Measurements from ENCODE around the gene KIF9. TPM values are rescaled to one million over a fixed set of nuclear protein-coding genes. Genes with fewer than 3 reads are reported as not detected.

The KIF9 gene
- total RNA-seq, 1 donor from 2014 or later, result 4.3 TPM

- Mint-ChIP-seq H3K36me3 (ENCODE audit: low read depth) (no peaks in the 10 kb centered on the region), H3K27me3 (ENCODE audit: low read depth) (no peaks in the 10 kb centered on the region), H3K9me3 (ENCODE audit: low read depth) (no peaks in the 10 kb centered on the region), H3K27ac (ENCODE audit: unreplicated experiment) (peak overlapping the region; percentile 75), H3K4me3 (ENCODE audit: unreplicated experiment) (no peak overlapping the region), H3K4me1 (ENCODE audit: low read depth) (peaks cover 12% of the 10 kb centered on the region)
- no peak for DNase-seq (ENCODE audit: low spot score)
- no peak for TF ChIP-seq CTCF (IDR thresholded peaks at IDR 0.05)
Measured at GRCh38 chr3:47266709-47267489, 15.7 kb downstream of the KIF9 start.

- no peaks in the 10 kb centered on the region for H3K9me3 Mint-ChIP-seq (ENCODE audit: low read depth)
- DNase-seq (ENCODE audit: low spot score), result no peak
- no peak for TF ChIP-seq CTCF (IDR thresholded peaks at IDR 0.05)
- H3K36me3 Mint-ChIP-seq (ENCODE audit: low read depth), result no peaks in the 10 kb centered on the region
- peaks cover 12% of the 10 kb centered on the region for H3K4me1 Mint-ChIP-seq (ENCODE audit: low read depth)
- no peaks in the 10 kb centered on the region for H3K27me3 Mint-ChIP-seq (ENCODE audit: low read depth)
- no peak overlapping the region for H3K4me3 Mint-ChIP-seq (ENCODE audit: unreplicated experiment)
- no peak overlapping the region for H3K27ac Mint-ChIP-seq (ENCODE audit: unreplicated experiment)
Measured at GRCh38 chr3:47265725-47266428, 16.7 kb downstream of the KIF9 start.

- Mint-ChIP-seq H3K4me3 (ENCODE audit: unreplicated experiment) (no peak overlapping the region), H3K9me3 (ENCODE audit: low read depth) (no peaks in the 10 kb centered on the region), H3K27me3 (ENCODE audit: low read depth) (no peaks in the 10 kb centered on the region), H3K27ac (ENCODE audit: unreplicated experiment) (no peak overlapping the region), H3K4me1 (ENCODE audit: low read depth) (peaks cover 12% of the 10 kb centered on the region), H3K36me3 (ENCODE audit: low read depth) (no peaks in the 10 kb centered on the region)
- no peak for TF ChIP-seq CTCF (IDR thresholded peaks at IDR 0.05)
- no peak for DNase-seq (ENCODE audit: low spot score)
Measured at GRCh38 chr3:47265008-47265407, 17.6 kb downstream of the KIF9 start.

GRCh38 chr3:47261301-47261700 is 21.3 kb downstream of the KIF9 start:
- no peak overlapping the region for H3K4me3 Mint-ChIP-seq (ENCODE audit: unreplicated experiment)
- no peak overlapping the region for H3K27ac Mint-ChIP-seq (ENCODE audit: unreplicated experiment)
- no peaks in the 10 kb centered on the region for H3K36me3 Mint-ChIP-seq (ENCODE audit: low read depth)
- no peaks in the 10 kb centered on the region for H3K9me3 Mint-ChIP-seq (ENCODE audit: low read depth)
- H3K4me1 Mint-ChIP-seq (ENCODE audit: low read depth), result peaks cover under 1% of the 10 kb centered on the region
- DNase-seq (ENCODE audit: low spot score), result peak; percentile 26
- no peaks in the 10 kb centered on the region for H3K27me3 Mint-ChIP-seq (ENCODE audit: low read depth)
- TF ChIP-seq CTCF (IDR thresholded peaks at IDR 0.05), result no peak

- no peak for TF ChIP-seq CTCF (IDR thresholded peaks at IDR 0.05)
- H3K27ac Mint-ChIP-seq (ENCODE audit: unreplicated experiment), result no peak overlapping the region
- H3K36me3 Mint-ChIP-seq (ENCODE audit: low read depth), result no peaks in the 10 kb centered on the region
- H3K4me1 Mint-ChIP-seq (ENCODE audit: low read depth), result no peaks in the 10 kb centered on the region
- H3K27me3 Mint-ChIP-seq (ENCODE audit: low read depth), result no peaks in the 10 kb centered on the region
- H3K9me3 Mint-ChIP-seq (ENCODE audit: low read depth), result no peaks in the 10 kb centered on the region
- peak; percentile 28 for DNase-seq (ENCODE audit: low spot score)
- no peak overlapping the region for H3K4me3 Mint-ChIP-seq (ENCODE audit: unreplicated experiment)
Measured at GRCh38 chr3:47260605-47261004, 22.0 kb downstream of the KIF9 start.

Data from chondrocyte (in vitro differentiated cells).